ENCODE results near the gene S100A8.

DNA sequence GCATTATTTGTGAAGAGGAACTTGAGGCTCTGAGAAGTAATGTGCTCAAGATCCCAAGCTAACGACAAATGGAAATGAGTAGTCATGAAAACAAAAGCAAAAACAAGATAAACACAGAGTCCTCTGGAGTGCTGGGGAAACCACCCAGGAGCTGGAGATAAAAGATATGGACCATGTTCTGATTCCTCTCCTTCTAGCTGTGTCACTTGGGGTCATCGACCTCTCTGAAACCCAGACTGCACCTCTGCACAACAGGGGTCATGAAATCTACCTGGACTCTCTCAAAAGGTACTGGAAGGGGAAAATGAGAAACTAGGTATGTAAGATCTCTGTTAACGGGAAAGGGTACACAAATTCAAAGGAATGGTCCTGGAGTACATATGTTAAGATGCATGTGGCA, 48.7 kb downstream of the S100A8 start:
- TF ChIP-seq, protein P1, sequence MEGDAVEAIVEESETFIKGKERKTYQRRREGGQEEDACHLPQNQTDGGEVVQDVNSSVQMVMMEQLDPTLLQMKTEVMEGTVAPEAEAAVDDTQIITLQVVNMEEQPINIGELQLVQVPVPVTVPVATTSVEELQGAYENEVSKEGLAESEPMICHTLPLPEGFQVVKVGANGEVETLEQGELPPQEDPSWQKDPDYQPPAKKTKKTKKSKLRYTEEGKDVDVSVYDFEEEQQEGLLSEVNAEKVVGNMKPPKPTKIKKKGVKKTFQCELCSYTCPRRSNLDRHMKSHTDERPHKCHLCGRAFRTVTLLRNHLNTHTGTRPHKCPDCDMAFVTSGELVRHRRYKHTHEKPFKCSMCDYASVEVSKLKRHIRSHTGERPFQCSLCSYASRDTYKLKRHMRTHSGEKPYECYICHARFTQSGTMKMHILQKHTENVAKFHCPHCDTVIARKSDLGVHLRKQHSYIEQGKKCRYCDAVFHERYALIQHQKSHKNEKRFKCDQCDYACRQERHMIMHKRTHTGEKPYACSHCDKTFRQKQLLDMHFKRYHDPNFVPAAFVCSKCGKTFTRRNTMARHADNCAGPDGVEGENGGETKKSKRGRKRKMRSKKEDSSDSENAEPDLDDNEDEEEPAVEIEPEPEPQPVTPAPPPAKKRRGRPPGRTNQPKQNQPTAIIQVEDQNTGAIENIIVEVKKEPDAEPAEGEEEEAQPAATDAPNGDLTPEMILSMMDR (IDR thresholded peaks at IDR 0.05), result no peak
- TF ChIP-seq POLR2A (IDR thresholded peaks at IDR 0.05), result no peak

Measured in heart left ventricle (tissue), 13 donors.